HepG2 (cell line): ENCODE results near the gene DEUP1. TPM values are rescaled to one million over a fixed set of nuclear protein-coding genes. Genes with fewer than 3 reads are reported as not detected.

Experiments used
- ATAD3A ChIP-seq: sonication (generic); formaldehyde crosslinking; IDR thresholded peaks from 2 replicates; pipeline ENCODE4 v1.4.0; 2020; ENCODE audit warnings: missing genetic modification reagents
- DMAP1 ChIP-seq: IDR thresholded peaks from 2 replicates; pipeline ENCODE4 v1.6.1; 2016
- E2F2 ChIP-seq: sonication (generic); formaldehyde crosslinking; IDR thresholded peaks from 2 replicates; pipeline ENCODE4 v1.4.0; 2020; ENCODE audit warnings: missing genetic modification reagents, borderline replicate concordance
- FOXO1 ChIP-seq: sonication (generic); formaldehyde crosslinking; IDR thresholded peaks from 2 replicates; pipeline ENCODE4 v1.4.0; 2020; ENCODE audit warnings: missing genetic modification reagents
- KDM4B ChIP-seq: sonication (generic); formaldehyde crosslinking; IDR thresholded peaks from 2 replicates; pipeline ENCODE4 v1.4.0; 2020; ENCODE audit warnings: missing genetic modification reagents
- MTA3 ChIP-seq: sonication (generic); formaldehyde crosslinking; IDR thresholded peaks from 2 replicates; pipeline ENCODE4 v1.4.0; 2020; ENCODE audit warnings: missing genetic modification reagents
- NONO ChIP-seq, 2 experiments: fragments of 450-650 bp in 1 of 2; sonication (generic) in 1 of 2; formaldehyde crosslinking in 1 of 2; IDR thresholded peaks in 1 of 2; conservative IDR thresholded peaks in 1 of 2; 2 replicates each; pipeline versions ENCODE4 v1.6.1 to v1.8.0; 2017 to 2022; ENCODE audit warnings: mild to moderate bottlenecking in 1 of 2, missing genetic modification reagents in 1 of 2, moderate library complexity in 1 of 2
- RFXAP ChIP-seq: sonication (generic); formaldehyde crosslinking; IDR thresholded peaks from 2 replicates; pipeline ENCODE4 v1.4.0; 2020; ENCODE audit warnings: missing genetic modification reagents, borderline replicate concordance
- SOX6 ChIP-seq, 2 experiments: fragments of 450-650 bp in 1 of 2; sonication (generic) in 1 of 2; formaldehyde crosslinking in 1 of 2; IDR thresholded peaks; 2 replicates each; pipeline versions ENCODE4 v1.4.0 to v1.6.1; 2017 to 2020; ENCODE audit warnings: antibody characterized with exemption in 1 of 2, mild to moderate bottlenecking in 1 of 2, missing genetic modification reagents in 1 of 2
- THAP9 ChIP-seq: sonication (generic); formaldehyde crosslinking; IDR thresholded peaks from 2 replicates; pipeline ENCODE4; 2020; ENCODE audit warnings: missing genetic modification reagents, mild to moderate bottlenecking, borderline replicate concordance
- ZBTB1 ChIP-seq: sonication (generic); formaldehyde crosslinking; IDR thresholded peaks from 2 replicates; pipeline ENCODE4 v1.4.0; 2020; ENCODE audit warnings: missing genetic modification reagents, borderline replicate concordance
- ZBTB14 ChIP-seq: sonication (generic); formaldehyde crosslinking; IDR thresholded peaks from 2 replicates; pipeline ENCODE4 v1.4.0; 2020; ENCODE audit warnings: missing genetic modification reagents
- ZNF160 ChIP-seq: sonication (generic); formaldehyde crosslinking; IDR thresholded peaks from 2 replicates; pipeline ENCODE4 v1.8.0; 2022; ENCODE audit warnings: mild to moderate bottlenecking, inconsistent platforms, missing genetic modification reagents
- ZNF775 ChIP-seq: sonication (generic); formaldehyde crosslinking; IDR thresholded peaks from 2 replicates; pipeline ENCODE4 v1.4.0; 2020; ENCODE audit warnings: missing genetic modification reagents, mild to moderate bottlenecking, moderate library complexity, borderline replicate concordance
- polyA plus RNA-seq, 8 experiments: library from polyadenylated mRNA; depleted of rRNA in 3 of 8; stranded (reverse) in 7 of 8; unstranded in 1 of 8; fragments of >200 nt; fragmentation: Illumina TruSeq in 4 of 8; extraction: Trizol in 4 of 8; gene quantifications; 2 replicates each; pipeline versions ENCODE4 v1.2.1 to v1.2.3, GENCODE V29; 2011 to 2016; ENCODE audit warnings: low read depth in 4 of 8, missing spikeins in 1 of 8, mixed read lengths in 1 of 8; ENCODE audit not compliant: insufficient read depth in 1 of 8
- total RNA-seq, 5 experiments: library from RNA; depleted of rRNA; stranded (reverse); fragments of >200 nt; fragmentation: Illumina TruSeq; extraction: Trizol; gene quantifications; 2 replicates each; pipeline ENCODE4 v1.2.3, GENCODE V29; 2016; ENCODE audit warnings: low read depth in 1 of 5
- TF ChIP-seq, protein P1 (sequence below): sonication (generic); formaldehyde crosslinking; IDR thresholded peaks from 2 replicates; pipeline ENCODE4 v1.5.1; 2020; ENCODE audit warnings: mild to moderate bottlenecking, missing genetic modification reagents, moderate library complexity
- TF ChIP-seq, protein P2 (sequence below): sonication (generic); formaldehyde crosslinking; IDR thresholded peaks from 2 replicates; pipeline ENCODE4 v1.4.0; 2020; ENCODE audit warnings: mild to moderate bottlenecking, missing genetic modification reagents
- TF ChIP-seq, protein P3 (sequence below): sonication (generic); formaldehyde crosslinking; IDR thresholded peaks from 2 replicates; pipeline ENCODE4 v1.5.0; 2020; ENCODE audit warnings: mild to moderate bottlenecking, low read depth, missing genetic modification reagents, borderline replicate concordance

DEUP1 gene
- total and polyA plus RNA-seq, 2 of the 13 experiments (the other 11 are each of a cell fraction or from before 2014, with no cell fraction given) = not detected

DNA sequence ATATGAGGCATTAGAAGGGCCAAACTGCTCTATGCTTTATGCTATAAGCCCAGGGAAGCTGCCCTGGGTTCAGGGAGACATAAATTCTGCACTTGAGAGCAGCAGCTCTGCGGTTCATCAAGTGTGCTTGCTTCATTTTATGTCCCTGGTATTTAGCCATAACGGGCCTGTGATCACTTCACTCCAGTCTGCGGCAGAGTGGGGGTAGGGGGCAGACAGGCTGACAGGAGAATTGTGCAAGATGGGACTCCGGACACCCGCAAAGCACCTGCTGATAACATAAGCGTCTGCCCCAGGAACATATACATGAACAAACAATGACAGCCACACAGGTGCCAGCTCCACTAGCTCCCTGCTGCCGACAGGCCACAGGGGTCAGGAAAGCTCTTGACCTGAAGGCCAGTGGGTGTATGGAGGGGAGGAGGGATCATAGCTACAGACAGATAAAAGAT is 156.5 kb downstream of the DEUP1 start (continued):
- peak; percentile 36; the same call in 1 of the 2 replicates for TF ChIP-seq KDM4B (CRISPR knock-in tag)
- TF ChIP-seq, protein P1, sequence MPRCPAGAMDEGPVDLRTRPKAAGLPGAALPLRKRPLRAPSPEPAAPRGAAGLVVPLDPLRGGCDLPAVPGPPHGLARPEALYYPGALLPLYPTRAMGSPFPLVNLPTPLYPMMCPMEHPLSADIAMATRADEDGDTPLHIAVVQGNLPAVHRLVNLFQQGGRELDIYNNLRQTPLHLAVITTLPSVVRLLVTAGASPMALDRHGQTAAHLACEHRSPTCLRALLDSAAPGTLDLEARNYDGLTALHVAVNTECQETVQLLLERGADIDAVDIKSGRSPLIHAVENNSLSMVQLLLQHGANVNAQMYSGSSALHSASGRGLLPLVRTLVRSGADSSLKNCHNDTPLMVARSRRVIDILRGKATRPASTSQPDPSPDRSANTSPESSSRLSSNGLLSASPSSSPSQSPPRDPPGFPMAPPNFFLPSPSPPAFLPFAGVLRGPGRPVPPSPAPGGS (CRISPR knock-in tag) = no peak
- peak; percentile 67; the same call in 1 of the 2 replicates for TF ChIP-seq ZNF160 (CRISPR knock-in tag)
- TF ChIP-seq NONO (IDR thresholded peaks at IDR 0.05) = no peak
- TF ChIP-seq NONO (CRISPR knock-in tag; conservative IDR thresholded peaks at IDR 0.05) = peak; percentile 92
- peak; percentile 25; the same call in 1 of the 2 replicates for TF ChIP-seq THAP9 (CRISPR knock-in tag)
- TF ChIP-seq DMAP1 (CRISPR knock-in tag) = peak; percentile 58; the same call in 1 of the 2 replicates
- TF ChIP-seq, protein P2, sequence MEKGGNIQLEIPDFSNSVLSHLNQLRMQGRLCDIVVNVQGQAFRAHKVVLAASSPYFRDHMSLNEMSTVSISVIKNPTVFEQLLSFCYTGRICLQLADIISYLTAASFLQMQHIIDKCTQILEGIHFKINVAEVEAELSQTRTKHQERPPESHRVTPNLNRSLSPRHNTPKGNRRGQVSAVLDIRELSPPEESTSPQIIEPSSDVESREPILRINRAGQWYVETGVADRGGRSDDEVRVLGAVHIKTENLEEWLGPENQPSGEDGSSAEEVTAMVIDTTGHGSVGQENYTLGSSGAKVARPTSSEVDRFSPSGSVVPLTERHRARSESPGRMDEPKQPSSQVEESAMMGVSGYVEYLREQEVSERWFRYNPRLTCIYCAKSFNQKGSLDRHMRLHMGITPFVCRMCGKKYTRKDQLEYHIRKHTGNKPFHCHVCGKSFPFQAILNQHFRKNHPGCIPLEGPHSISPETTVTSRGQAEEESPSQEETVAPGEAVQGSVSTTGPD (CRISPR knock-in tag) = peak; percentile 72
- TF ChIP-seq, protein P3, sequence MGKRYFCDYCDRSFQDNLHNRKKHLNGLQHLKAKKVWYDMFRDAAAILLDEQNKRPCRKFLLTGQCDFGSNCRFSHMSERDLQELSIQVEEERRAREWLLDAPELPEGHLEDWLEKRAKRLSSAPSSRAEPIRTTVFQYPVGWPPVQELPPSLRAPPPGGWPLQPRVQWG (CRISPR knock-in tag) = no peak
- TF ChIP-seq RFXAP (CRISPR knock-in tag) = peak; percentile 95; the same call in 1 of the 2 replicates
- TF ChIP-seq MTA3 = no peak
- TF ChIP-seq SOX6 (IDR thresholded peaks at IDR 0.05) = no peak
- peak; percentile 98 for TF ChIP-seq SOX6 (CRISPR knock-in tag; IDR thresholded peaks at IDR 0.05)
- no peak for TF ChIP-seq ATAD3A
- TF ChIP-seq ZBTB1 (CRISPR knock-in tag) = no peak
- no peak for TF ChIP-seq ZNF775 (CRISPR knock-in tag)
- TF ChIP-seq ZBTB14 (CRISPR knock-in tag) = no peak
- no peak for TF ChIP-seq E2F2
- TF ChIP-seq FOXO1 = peak; percentile 94
